NCI-H2107 (cell line): ENCODE results near the gene PCSK5.

Experiments
- DNase-seq: peaks from one replicate; lab custom pipeline; 2025; lab: John Stamatoyannopoulos, UW

The PCSK5 gene

DNA sequence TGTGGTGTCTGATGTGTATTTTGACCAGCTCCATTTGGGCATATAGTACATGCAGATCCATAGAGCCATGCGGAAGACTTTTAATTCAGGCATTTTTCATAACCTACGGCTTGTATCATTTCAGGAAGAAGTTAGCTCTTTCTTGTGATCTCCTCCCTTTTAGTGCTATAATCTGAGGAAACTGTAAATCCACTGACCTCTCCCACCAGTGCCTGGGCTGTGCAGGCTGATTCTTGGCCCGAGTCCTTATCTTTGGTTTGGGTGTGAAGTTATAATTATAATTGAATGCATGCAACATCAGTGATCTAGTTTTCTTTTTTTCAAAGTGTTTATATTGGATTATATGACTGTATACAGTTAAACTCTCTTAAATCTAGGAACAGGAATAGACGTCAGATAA, 247.9 kb downstream of the PCSK5 start:
- no peak for DNase-seq

GRCh38 chr9:76143834-76144233, 253.4 kb downstream of the PCSK5 start:
- DNase-seq, result no peak

GRCh38 chr9:76150013-76150412, 259.5 kb downstream of the PCSK5 start:
- no peak for DNase-seq

- DNase-seq, result no peak
These were observed 260.8 kb downstream of the PCSK5 start for GRCh38 chr9:76151267-76151666.

GRCh38 chr9:76153339-76153738, 262.9 kb downstream of the PCSK5 start:
- DNase-seq, result no peak

- DNase-seq, result no peak
These were observed 263.6 kb downstream of the PCSK5 start for GRCh38 chr9:76153902-76154629.

- no peak for DNase-seq
These were observed 264.9 kb downstream of the PCSK5 start for GRCh38 chr9:76155361-76155760.

- DNase-seq, result no peak
These were observed 268.2 kb downstream of the PCSK5 start for GRCh38 chr9:76158713-76159112.

GRCh38 chr9:76159293-76159926, 268.9 kb downstream of the PCSK5 start:
- no peak for DNase-seq

DNA sequence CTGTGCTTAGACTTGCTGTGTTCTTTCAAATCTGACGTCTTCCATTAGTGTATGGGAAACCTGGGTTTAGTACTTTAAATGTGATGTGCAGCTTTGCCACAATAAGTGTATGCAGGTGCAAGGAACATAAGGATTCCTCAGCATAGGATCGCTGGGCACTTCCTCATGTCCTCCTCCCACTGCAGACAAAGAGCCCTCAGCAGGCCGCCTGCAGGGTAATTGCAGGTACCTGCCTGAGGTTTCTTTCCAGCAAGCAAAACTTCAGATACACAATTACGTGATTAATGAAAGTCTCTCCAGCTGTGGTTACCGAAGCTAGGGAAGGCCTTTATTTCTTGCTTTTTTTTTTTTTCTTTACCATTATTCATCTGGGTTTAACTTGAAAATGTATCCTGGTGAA, 270.6 kb downstream of the PCSK5 start:
- DNase-seq, result no peak

- DNase-seq, result no peak
These were observed 271.1 kb downstream of the PCSK5 start for GRCh38 chr9:76161541-76161940.

DNA sequence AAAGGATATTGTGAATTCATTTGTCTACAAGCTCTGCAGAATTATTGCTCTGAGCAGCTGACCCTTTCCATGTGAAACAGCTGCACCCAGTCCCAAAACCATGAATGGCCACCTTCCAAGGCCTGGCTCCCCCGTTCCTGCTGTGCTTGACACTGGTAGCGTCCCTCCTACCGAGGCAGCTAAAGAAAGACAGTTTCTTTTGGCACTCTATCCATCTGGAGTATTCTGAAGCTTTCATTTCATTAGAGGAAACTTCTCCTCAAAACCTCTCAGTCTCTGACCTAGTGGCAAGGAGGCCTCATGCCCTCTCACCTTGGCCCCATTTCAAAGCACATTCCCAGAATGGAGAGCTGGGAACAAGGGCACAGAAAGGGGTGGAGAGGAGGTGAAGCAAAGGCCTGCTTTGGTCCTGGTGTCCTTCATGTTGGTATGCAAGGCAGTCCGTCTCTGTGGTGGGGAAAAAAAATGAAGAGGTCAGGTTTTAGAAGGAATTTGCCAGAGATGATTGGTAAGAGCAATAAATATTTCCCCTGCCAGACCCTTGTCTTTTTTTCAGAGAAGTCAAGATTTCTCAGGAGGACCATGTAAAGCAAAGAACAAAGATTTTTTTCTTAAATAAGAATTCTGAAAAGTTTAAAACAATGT, 271.7 kb downstream of the PCSK5 start:
- DNase-seq, result no peak

GRCh38 chr9:76162751-76163500, 272.5 kb downstream of the PCSK5 start:
- DNase-seq, result no peak

GRCh38 chr9:76166526-76166925, 276.1 kb downstream of the PCSK5 start:
- DNase-seq, result no peak

- no peak for DNase-seq
These were observed 285.7 kb downstream of the PCSK5 start for GRCh38 chr9:76176171-76176570.

- no peak for DNase-seq
These were observed 287.5 kb downstream of the PCSK5 start for GRCh38 chr9:76177931-76178330.

GRCh38 chr9:76180541-76180940, 290.1 kb downstream of the PCSK5 start:
- no peak for DNase-seq

DNA sequence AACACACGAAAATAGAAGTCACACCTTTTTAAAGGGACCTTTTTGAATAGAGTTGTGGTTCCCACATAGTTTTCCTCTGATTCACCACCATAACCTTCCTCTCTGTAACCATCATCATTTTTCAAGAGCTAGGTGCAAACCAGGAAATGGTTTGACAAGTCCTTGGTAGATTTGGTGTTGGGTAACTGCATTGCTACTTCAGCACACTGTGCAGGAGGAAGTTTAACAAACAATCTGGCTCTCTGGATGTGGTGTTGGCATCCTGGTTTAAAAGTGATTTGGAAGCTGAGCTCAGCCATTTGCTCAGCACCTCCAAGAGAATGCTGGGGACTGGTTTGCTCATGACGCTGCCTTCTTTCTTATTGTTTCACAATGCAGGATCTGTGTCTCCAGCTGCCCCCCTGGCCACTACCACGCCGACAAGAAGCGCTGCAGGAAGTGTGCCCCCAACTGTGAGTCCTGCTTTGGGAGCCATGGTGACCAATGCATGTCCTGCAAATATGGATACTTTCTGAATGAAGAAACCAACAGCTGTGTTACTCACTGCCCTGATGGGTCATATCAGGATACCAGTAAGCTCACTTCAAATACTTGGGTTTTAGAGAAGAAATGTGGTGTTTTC, 290.7 kb downstream of the PCSK5 start:
- DNase-seq, result no peak

- no peak for DNase-seq
These were observed 291.3 kb downstream of the PCSK5 start for GRCh38 chr9:76181781-76182180.

GRCh38 chr9:76185432-76185831, 295.0 kb downstream of the PCSK5 start:
- no peak for DNase-seq

- DNase-seq, result no peak
These were observed 297.8 kb downstream of the PCSK5 start for GRCh38 chr9:76188286-76188685.

- DNase-seq, result no peak
These were observed 298.4 kb downstream of the PCSK5 start for GRCh38 chr9:76188905-76189304.
